WTC11 (cell line): ENCODE measurements around the gene ITIH2. TPM values are rescaled to one million over a fixed set of nuclear protein-coding genes. Genes with fewer than 3 reads are reported as not detected.

ENCODE experiments used
- ATAC-seq: fragments of 200-7000 bp; cut with Tn5 transposase; 2 replicates; pipeline ENCODE4 v1.10.0; 2021; ENCODE audit warnings: mild to moderate bottlenecking, moderate library complexity
- CTCF ChIA-PET: fragments of 300-600 bp; sonication (Branson Sonifier 250); formaldehyde crosslinking; loops from one replicate; lab custom pipeline; 2021; ENCODE audit warnings: antibody characterized with exemption; lab: Charles Lee
- POLR2A ChIA-PET: fragments of 350-600 bp; sonication (Branson Sonifier 250); formaldehyde crosslinking; loops from one replicate; lab custom pipeline; 2021; ENCODE audit warnings: antibody characterized with exemption; lab: Charles Lee
- DNase-seq: peaks from one replicate; pipeline ENCODE4 v3.0.0; 2021; ENCODE audit warnings: low spot score
- H3K27ac Mint-ChIP-seq: 2 replicates; pipeline ENCODE4 v1.8.0; 2021; ENCODE audit warnings: mixed read lengths
- H3K27me3 Mint-ChIP-seq: 2 replicates; pipeline ENCODE4 v1.8.0; 2021; ENCODE audit warnings: low read depth, mild to moderate bottlenecking, moderate library complexity, mixed read lengths
- H3K36me3 Mint-ChIP-seq: 2 replicates; pipeline ENCODE4 v1.8.0; 2021; ENCODE audit warnings: mixed read lengths
- H3K4me1 Mint-ChIP-seq: 2 replicates; pipeline ENCODE4 v1.8.0; 2022; ENCODE audit warnings: mixed read lengths
- H3K4me3 Mint-ChIP-seq: 2 replicates; pipeline ENCODE4 v1.8.0; 2021; ENCODE audit warnings: mild to moderate bottlenecking, moderate library complexity, mixed read lengths
- H3K9me3 Mint-ChIP-seq: 2 replicates; pipeline ENCODE4 v1.8.0; 2021; ENCODE audit warnings: mixed read lengths
- EMX1 ChIP-seq: fragments of 250-450 bp; sonication (Bioruptor Pico); IDR thresholded peaks from 2 replicates; pipeline ENCODE4 v1.8.0; 2021; ENCODE audit warnings: mild to moderate bottlenecking
- ESRRA ChIP-seq: sonication (generic); formaldehyde crosslinking; IDR thresholded peaks from 2 replicates; pipeline ENCODE4 v1.8.1; 2022; ENCODE audit warnings: mild to moderate bottlenecking, missing genetic modification reagents, borderline replicate concordance
- GRHL2 ChIP-seq: fragments of 250-450 bp; sonication (Bioruptor Pico); IDR thresholded peaks from 2 replicates; pipeline ENCODE4 v1.8.0; 2022; ENCODE audit warnings: mild to moderate bottlenecking, moderate library complexity; ENCODE audit not compliant: insufficient replicate concordance, severe bottlenecking
- NFYB ChIP-seq: sonication (generic); formaldehyde crosslinking; conservative IDR thresholded peaks from 2 replicates; pipeline ENCODE4 v1.8.0; 2022; ENCODE audit warnings: low read depth, missing genetic modification reagents
- NR1H2 ChIP-seq: sonication (generic); formaldehyde crosslinking; IDR thresholded peaks from 2 replicates; pipeline ENCODE4 v1.9.0; 2021; ENCODE audit warnings: mild to moderate bottlenecking, moderate library complexity, missing genetic modification reagents
- NR2C2 ChIP-seq: sonication (generic); formaldehyde crosslinking; IDR thresholded peaks from 2 replicates; pipeline ENCODE4 v1.8.0; 2022; ENCODE audit warnings: mild to moderate bottlenecking, missing genetic modification reagents
- PRRX2 ChIP-seq: fragments of 250-450 bp; sonication (Bioruptor Pico); IDR thresholded peaks from 2 replicates; pipeline ENCODE4 v1.8.0; 2021; ENCODE audit warnings: mild to moderate bottlenecking
- SOX15 ChIP-seq: fragments of 250-450 bp; sonication (Bioruptor Pico); IDR thresholded peaks from 2 replicates; pipeline ENCODE4 v1.9.0; 2021; ENCODE audit warnings: mild to moderate bottlenecking
- ZNF138 ChIP-seq: sonication (generic); formaldehyde crosslinking; conservative IDR thresholded peaks from 2 replicates; pipeline ENCODE4 v1.8.1; 2022; ENCODE audit warnings: mild to moderate bottlenecking, moderate library complexity, missing genetic modification reagents
- ZNF263 ChIP-seq: sonication (generic); formaldehyde crosslinking; IDR thresholded peaks from 2 replicates; pipeline ENCODE4 v1.8.1; 2022; ENCODE audit warnings: low read depth, mild to moderate bottlenecking, moderate library complexity, missing genetic modification reagents
- ZNF396 ChIP-seq: fragments of 250-450 bp; sonication (Bioruptor Pico); IDR thresholded peaks from 2 replicates; pipeline ENCODE4 v1.8.0; 2021; ENCODE audit warnings: mild to moderate bottlenecking, moderate library complexity, borderline replicate concordance
- total RNA-seq: library from RNA; stranded (reverse); gene quantifications from 3 replicates; pipeline ENCODE4 v1.2.3, GENCODE V29; 2021
- TF ChIP-seq, protein P1 (sequence below): sonication (generic); formaldehyde crosslinking; IDR thresholded peaks from 2 replicates; pipeline ENCODE4 v1.8.0; 2023; ENCODE audit warnings: missing genetic modification reagents, mild to moderate bottlenecking, borderline replicate concordance
- TF ChIP-seq, protein P2 (sequence below): sonication (generic); formaldehyde crosslinking; IDR thresholded peaks from 2 replicates; pipeline ENCODE4 v1.8.1; 2023; ENCODE audit warnings: mild to moderate bottlenecking, missing genetic modification reagents, moderate library complexity
- TF ChIP-seq, protein P3 (sequence below): sonication (generic); formaldehyde crosslinking; IDR thresholded peaks from 2 replicates; pipeline ENCODE4 v1.8.1; 2023; ENCODE audit warnings: mild to moderate bottlenecking, missing genetic modification reagents, moderate library complexity
- TF ChIP-seq, protein P4 (sequence below): sonication (generic); formaldehyde crosslinking; IDR thresholded peaks from 2 replicates; pipeline ENCODE4 v1.8.0; 2022; ENCODE audit warnings: mild to moderate bottlenecking, missing genetic modification reagents
- TF ChIP-seq, protein P5 (sequence below): sonication (generic); formaldehyde crosslinking; IDR thresholded peaks from 2 replicates; pipeline ENCODE4 v1.8.1; 2023; ENCODE audit warnings: mild to moderate bottlenecking, moderate library complexity, missing genetic modification reagents
- TF ChIP-seq, protein P6 (sequence below): sonication (generic); formaldehyde crosslinking; conservative IDR thresholded peaks from 2 replicates; pipeline ENCODE4 v1.8.1; 2023; ENCODE audit warnings: mild to moderate bottlenecking, low read depth, missing genetic modification reagents, moderate library complexity
- TF ChIP-seq, protein P7 (sequence below): fragments of 250-450 bp; sonication (Bioruptor Pico); IDR thresholded peaks from 2 replicates; pipeline ENCODE4 v1.9.0; 2021; ENCODE audit warnings: mild to moderate bottlenecking
- TF ChIP-seq, protein P8 (sequence below): sonication (generic); formaldehyde crosslinking; IDR thresholded peaks from 2 replicates; pipeline ENCODE4 v1.8.1; 2023; ENCODE audit warnings: mild to moderate bottlenecking, missing genetic modification reagents

Gene ITIH2
- total RNA-seq, 1 experiment from 2014 or later = 0.83 TPM

DNA sequence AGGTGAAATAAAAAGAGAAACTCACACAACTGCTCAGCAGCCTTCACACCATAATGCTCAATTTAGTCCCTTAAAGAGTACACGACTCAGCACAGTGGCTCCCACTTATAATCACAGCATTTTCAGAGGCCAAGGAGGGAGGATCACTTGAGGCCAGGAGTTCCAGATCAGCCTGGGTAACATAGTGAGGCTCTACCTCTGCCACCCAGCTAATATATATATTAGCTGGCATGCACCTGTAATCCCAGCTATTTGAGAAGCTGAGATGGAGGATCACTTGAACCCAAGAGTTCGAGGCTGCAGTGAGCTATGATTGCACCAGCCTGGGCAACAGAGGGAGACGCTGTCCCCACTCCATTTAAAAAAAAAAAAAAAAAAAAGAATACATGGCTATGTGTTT is 2.2 kb downstream of the ITIH2 start (continued):
- TF ChIP-seq, protein P1, sequence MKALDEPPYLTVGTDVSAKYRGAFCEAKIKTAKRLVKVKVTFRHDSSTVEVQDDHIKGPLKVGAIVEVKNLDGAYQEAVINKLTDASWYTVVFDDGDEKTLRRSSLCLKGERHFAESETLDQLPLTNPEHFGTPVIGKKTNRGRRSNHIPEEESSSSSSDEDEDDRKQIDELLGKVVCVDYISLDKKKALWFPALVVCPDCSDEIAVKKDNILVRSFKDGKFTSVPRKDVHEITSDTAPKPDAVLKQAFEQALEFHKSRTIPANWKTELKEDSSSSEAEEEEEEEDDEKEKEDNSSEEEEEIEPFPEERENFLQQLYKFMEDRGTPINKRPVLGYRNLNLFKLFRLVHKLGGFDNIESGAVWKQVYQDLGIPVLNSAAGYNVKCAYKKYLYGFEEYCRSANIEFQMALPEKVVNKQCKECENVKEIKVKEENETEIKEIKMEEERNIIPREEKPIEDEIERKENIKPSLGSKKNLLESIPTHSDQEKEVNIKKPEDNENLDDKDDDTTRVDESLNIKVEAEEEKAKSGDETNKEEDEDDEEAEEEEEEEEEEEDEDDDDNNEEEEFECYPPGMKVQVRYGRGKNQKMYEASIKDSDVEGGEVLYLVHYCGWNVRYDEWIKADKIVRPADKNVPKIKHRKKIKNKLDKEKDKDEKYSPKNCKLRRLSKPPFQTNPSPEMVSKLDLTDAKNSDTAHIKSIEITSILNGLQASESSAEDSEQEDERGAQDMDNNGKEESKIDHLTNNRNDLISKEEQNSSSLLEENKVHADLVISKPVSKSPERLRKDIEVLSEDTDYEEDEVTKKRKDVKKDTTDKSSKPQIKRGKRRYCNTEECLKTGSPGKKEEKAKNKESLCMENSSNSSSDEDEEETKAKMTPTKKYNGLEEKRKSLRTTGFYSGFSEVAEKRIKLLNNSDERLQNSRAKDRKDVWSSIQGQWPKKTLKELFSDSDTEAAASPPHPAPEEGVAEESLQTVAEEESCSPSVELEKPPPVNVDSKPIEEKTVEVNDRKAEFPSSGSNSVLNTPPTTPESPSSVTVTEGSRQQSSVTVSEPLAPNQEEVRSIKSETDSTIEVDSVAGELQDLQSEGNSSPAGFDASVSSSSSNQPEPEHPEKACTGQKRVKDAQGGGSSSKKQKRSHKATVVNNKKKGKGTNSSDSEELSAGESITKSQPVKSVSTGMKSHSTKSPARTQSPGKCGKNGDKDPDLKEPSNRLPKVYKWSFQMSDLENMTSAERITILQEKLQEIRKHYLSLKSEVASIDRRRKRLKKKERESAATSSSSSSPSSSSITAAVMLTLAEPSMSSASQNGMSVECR (CRISPR knock-in tag) = no peak
- TF ChIP-seq ZNF263 (CRISPR knock-in tag) (no peak), ZNF138 (CRISPR knock-in tag) (no peak), GRHL2 (CRISPR knock-in tag) (no peak), ZNF396 (CRISPR knock-in tag) (no peak), NR1H2 (CRISPR knock-in tag) (no peak)
- TF ChIP-seq, protein P2, sequence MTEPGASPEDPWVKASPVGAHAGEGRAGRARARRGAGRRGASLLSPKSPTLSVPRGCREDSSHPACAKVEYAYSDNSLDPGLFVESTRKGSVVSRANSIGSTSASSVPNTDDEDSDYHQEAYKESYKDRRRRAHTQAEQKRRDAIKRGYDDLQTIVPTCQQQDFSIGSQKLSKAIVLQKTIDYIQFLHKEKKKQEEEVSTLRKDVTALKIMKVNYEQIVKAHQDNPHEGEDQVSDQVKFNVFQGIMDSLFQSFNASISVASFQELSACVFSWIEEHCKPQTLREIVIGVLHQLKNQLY (CRISPR knock-in tag) = no peak
- TF ChIP-seq, protein P3, sequence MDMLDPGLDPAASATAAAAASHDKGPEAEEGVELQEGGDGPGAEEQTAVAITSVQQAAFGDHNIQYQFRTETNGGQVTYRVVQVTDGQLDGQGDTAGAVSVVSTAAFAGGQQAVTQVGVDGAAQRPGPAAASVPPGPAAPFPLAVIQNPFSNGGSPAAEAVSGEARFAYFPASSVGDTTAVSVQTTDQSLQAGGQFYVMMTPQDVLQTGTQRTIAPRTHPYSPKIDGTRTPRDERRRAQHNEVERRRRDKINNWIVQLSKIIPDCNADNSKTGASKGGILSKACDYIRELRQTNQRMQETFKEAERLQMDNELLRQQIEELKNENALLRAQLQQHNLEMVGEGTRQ = no peak

DNA sequence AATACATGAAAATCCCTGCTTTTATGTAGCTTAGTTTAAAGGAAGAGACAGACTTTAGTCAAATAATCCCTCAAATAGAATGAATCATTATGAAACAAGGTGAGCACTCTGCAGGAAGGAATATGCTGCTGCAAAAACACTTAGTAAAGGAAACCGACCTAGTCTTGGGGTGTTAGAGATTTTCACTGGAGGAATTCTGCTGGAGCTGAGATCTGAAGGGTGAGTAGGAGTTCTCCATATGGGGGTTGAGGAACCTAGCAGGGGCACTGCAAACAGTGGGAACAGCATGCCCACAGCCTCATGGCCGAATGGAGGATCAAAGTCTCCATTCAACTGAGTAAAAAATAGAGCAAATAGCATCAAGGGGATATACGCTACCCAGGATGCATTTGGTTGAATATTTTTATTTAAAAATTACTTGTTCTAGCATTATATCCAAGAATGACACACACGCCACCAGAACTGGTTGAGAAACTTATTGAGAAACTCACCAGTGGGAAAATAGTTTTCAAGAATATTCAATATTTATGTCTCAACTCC is 3.5 kb downstream of the ITIH2 start:
- Mint-ChIP-seq H3K4me3 (no peak overlapping the region), H3K27me3 (peaks cover 3% of the 10 kb centered on the region)
- CTCF ChIA-PET = interaction anchor here (1.0 to 1.5 kb wide), 3 partner anchors 20 to 181 kb away, joined by 3 to 6 read pairs (median 4); no protein-coding TSS in a partner anchor

More for the DNA sequence above, 3.5 kb downstream of the ITIH2 start:
- DNase-seq = no peak
- Mint-ChIP-seq H3K4me1 (peaks cover 7% of the 10 kb centered on the region), H3K36me3 (no peaks in the 10 kb centered on the region), H3K27ac (no peak overlapping the region), H3K9me3 (peaks cover 11% of the 10 kb centered on the region)
- ATAC-seq = no peak
- TF ChIP-seq, protein P4, sequence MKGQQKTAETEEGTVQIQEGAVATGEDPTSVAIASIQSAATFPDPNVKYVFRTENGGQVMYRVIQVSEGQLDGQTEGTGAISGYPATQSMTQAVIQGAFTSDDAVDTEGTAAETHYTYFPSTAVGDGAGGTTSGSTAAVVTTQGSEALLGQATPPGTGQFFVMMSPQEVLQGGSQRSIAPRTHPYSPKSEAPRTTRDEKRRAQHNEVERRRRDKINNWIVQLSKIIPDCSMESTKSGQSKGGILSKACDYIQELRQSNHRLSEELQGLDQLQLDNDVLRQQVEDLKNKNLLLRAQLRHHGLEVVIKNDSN (CRISPR knock-in tag) = no peak
- TF ChIP-seq ESRRA (CRISPR knock-in tag) (no peak), NR2C2 (CRISPR knock-in tag) (no peak), PRRX2 (no peak), NFYB (CRISPR knock-in tag) (no peak), EMX1 (CRISPR knock-in tag) (no peak), SOX15 (CRISPR knock-in tag) (no peak), ZNF138 (CRISPR knock-in tag) (no peak)
- TF ChIP-seq, protein P2 (CRISPR knock-in tag) = no peak
- TF ChIP-seq, protein P5, sequence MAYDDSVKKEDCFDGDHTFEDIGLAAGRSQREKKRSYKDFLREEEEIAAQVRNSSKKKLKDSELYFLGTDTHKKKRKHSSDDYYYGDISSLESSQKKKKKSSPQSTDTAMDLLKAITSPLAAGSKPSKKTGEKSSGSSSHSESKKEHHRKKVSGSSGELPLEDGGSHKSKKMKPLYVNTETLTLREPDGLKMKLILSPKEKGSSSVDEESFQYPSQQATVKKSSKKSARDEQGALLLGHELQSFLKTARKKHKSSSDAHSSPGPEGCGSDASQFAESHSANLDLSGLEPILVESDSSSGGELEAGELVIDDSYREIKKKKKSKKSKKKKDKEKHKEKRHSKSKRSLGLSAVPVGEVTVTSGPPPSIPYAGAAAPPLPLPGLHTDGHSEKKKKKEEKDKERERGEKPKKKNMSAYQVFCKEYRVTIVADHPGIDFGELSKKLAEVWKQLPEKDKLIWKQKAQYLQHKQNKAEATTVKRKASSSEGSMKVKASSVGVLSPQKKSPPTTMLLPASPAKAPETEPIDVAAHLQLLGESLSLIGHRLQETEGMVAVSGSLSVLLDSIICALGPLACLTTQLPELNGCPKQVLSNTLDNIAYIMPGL (CRISPR knock-in tag) = no peak
- TF ChIP-seq, protein P6, sequence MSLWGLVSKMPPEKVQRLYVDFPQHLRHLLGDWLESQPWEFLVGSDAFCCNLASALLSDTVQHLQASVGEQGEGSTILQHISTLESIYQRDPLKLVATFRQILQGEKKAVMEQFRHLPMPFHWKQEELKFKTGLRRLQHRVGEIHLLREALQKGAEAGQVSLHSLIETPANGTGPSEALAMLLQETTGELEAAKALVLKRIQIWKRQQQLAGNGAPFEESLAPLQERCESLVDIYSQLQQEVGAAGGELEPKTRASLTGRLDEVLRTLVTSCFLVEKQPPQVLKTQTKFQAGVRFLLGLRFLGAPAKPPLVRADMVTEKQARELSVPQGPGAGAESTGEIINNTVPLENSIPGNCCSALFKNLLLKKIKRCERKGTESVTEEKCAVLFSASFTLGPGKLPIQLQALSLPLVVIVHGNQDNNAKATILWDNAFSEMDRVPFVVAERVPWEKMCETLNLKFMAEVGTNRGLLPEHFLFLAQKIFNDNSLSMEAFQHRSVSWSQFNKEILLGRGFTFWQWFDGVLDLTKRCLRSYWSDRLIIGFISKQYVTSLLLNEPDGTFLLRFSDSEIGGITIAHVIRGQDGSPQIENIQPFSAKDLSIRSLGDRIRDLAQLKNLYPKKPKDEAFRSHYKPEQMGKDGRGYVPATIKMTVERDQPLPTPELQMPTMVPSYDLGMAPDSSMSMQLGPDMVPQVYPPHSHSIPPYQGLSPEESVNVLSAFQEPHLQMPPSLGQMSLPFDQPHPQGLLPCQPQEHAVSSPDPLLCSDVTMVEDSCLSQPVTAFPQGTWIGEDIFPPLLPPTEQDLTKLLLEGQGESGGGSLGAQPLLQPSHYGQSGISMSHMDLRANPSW = no peak
- TF ChIP-seq, protein P7, sequence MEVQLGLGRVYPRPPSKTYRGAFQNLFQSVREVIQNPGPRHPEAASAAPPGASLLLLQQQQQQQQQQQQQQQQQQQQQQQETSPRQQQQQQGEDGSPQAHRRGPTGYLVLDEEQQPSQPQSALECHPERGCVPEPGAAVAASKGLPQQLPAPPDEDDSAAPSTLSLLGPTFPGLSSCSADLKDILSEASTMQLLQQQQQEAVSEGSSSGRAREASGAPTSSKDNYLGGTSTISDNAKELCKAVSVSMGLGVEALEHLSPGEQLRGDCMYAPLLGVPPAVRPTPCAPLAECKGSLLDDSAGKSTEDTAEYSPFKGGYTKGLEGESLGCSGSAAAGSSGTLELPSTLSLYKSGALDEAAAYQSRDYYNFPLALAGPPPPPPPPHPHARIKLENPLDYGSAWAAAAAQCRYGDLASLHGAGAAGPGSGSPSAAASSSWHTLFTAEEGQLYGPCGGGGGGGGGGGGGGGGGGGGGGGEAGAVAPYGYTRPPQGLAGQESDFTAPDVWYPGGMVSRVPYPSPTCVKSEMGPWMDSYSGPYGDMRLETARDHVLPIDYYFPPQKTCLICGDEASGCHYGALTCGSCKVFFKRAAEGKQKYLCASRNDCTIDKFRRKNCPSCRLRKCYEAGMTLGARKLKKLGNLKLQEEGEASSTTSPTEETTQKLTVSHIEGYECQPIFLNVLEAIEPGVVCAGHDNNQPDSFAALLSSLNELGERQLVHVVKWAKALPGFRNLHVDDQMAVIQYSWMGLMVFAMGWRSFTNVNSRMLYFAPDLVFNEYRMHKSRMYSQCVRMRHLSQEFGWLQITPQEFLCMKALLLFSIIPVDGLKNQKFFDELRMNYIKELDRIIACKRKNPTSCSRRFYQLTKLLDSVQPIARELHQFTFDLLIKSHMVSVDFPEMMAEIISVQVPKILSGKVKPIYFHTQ (CRISPR knock-in tag) = no peak
- TF ChIP-seq, protein P8, sequence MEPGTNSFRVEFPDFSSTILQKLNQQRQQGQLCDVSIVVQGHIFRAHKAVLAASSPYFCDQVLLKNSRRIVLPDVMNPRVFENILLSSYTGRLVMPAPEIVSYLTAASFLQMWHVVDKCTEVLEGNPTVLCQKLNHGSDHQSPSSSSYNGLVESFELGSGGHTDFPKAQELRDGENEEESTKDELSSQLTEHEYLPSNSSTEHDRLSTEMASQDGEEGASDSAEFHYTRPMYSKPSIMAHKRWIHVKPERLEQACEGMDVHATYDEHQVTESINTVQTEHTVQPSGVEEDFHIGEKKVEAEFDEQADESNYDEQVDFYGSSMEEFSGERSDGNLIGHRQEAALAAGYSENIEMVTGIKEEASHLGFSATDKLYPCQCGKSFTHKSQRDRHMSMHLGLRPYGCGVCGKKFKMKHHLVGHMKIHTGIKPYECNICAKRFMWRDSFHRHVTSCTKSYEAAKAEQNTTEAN = no peak
- POLR2A ChIA-PET = no interaction called here
